ENCODE measurements around the gene TPM2. TPM values are rescaled to one million over a fixed set of nuclear protein-coding genes. Genes with fewer than 3 reads are reported as not detected.

Gene TPM2
- total RNA-seq, 1 experiment from 2014 or later: 207 TPM

DNA sequence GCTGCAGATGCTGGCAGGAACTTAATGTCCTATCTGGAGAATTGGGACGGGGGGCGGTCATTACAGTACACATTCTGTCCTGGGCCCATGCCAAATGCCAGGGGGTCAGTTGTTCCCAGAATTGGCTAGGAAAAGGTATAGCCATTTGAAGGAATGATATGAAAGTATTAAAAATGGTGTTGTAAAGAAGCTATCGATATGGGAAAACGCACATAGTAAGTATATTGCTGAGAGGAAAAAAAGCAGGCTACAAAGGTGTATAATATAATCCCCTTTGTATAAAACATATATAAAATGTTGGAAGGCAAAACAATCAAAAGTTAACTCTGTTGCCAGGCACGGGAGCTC lies 24.3 kb downstream of the TPM2 start:
- POLR2A ChIA-PET: interaction anchor here (0.8 to 4.0 kb wide), 14 partner anchors 9 to 620 kb away, joined by 3 to 29 read pairs (median 4); partner anchors contain the start of genes CA9, CREB3, GBA2 and RGP1
- Mint-ChIP-seq H3K4me3 (ENCODE audit: unreplicated experiment) (peak overlapping the region; percentile 86), H3K27me3 (ENCODE audit: insufficient read depth, unreplicated experiment) (no peaks in the 10 kb centered on the region), H3K27ac (ENCODE audit: low read depth, unreplicated experiment) (no peak overlapping the region), H3K4me1 (ENCODE audit: insufficient read depth, unreplicated experiment) (peaks cover 18% of the 10 kb centered on the region), H3K36me3 (ENCODE audit: insufficient read depth, unreplicated experiment) (peaks cover 20% of the 10 kb centered on the region), H3K9me3 (ENCODE audit: unreplicated experiment) (no peaks in the 10 kb centered on the region)
- intact Hi-C loops (cut with micrococcal nuclease): no loop called here
- no TSS peak for BruUV-seq (replicated peaks)
- CTCF ChIA-PET: interaction anchor here (0.6 to 11.0 kb wide), 8 partner anchors 10 to 148 kb away, joined by 3 to 119 read pairs (median 4); partner anchors contain the start of genes CREB3, GBA2, RGP1 and TLN1
- TF ChIP-seq, protein P1, sequence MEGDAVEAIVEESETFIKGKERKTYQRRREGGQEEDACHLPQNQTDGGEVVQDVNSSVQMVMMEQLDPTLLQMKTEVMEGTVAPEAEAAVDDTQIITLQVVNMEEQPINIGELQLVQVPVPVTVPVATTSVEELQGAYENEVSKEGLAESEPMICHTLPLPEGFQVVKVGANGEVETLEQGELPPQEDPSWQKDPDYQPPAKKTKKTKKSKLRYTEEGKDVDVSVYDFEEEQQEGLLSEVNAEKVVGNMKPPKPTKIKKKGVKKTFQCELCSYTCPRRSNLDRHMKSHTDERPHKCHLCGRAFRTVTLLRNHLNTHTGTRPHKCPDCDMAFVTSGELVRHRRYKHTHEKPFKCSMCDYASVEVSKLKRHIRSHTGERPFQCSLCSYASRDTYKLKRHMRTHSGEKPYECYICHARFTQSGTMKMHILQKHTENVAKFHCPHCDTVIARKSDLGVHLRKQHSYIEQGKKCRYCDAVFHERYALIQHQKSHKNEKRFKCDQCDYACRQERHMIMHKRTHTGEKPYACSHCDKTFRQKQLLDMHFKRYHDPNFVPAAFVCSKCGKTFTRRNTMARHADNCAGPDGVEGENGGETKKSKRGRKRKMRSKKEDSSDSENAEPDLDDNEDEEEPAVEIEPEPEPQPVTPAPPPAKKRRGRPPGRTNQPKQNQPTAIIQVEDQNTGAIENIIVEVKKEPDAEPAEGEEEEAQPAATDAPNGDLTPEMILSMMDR (IDR thresholded peaks at IDR 0.05; ENCODE audit: unreplicated experiment): no peak
- DNase-seq (ENCODE audit: unreplicated experiment): no peak

DNA sequence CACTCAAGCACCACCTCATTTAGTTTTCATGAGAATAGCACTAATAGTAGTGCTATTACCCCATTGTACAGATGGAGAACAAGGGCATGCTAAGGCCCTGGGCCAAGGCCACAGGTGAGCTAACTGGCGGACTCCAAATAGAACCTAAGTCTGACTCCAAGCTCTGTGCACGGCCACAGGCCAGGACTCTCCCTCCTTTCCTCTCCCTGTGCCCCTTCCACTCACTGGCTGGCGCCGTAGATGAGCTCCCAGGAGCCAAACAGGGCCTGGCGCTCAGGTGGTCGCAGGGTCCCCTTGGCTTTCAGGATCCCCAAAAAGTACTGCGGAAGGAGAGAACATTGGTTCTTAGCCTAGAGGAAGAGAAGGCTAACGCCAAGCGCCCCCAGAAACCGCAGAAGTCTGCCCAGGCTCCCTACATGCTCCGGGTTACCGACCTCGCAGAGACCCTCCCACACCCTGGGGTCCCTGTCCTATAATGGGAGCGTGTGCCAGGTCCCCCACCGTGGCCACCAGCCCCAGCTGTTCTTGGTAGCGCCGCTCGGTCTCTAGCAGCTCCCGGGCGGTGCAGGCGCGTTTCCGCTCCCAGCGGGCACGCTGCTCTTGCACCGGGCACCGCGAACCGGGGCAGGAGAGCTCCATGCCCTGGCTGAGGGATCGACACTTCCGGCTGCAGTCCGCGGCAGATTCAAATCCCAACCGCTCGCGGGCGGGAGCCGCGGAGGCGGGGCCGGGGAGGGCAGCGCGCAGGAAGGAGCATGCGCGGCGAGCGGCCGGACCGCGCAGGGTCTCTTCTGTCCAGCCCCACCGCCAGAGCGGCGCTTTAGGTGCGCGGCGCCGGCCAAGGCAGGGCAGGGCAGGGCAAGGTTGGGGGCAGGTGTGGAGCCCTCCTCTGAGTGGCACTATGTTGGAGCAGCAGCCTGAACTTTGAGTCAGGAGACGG lies 24.9 kb downstream of the TPM2 start, which contains the start of gene ARHGEF39:
TSS of gene ARHGEF39 (minus strand) at position 665 of the 940 bp plus-strand sequence. CDS start at position 639, 26 bp downstream.
- peak; percentile 83 for DNase-seq (ENCODE audit: unreplicated experiment)
- POLR2A ChIA-PET: interaction anchor here (0.6 to 4.0 kb wide), 18 partner anchors 9 to 619 kb away, joined by 3 to 29 read pairs (median 4); partner anchors contain the start of genes CA9, CREB3, GBA2 and RGP1
- Mint-ChIP-seq H3K36me3 (ENCODE audit: insufficient read depth, unreplicated experiment) (peaks cover 20% of the 10 kb centered on the region), H3K9me3 (ENCODE audit: unreplicated experiment) (no peaks in the 10 kb centered on the region), H3K4me1 (ENCODE audit: insufficient read depth, unreplicated experiment) (peaks cover 21% of the 10 kb centered on the region), H3K4me3 (ENCODE audit: unreplicated experiment) (peak within 1 kb of the TSS; percentile 86), H3K27me3 (ENCODE audit: insufficient read depth, unreplicated experiment) (no peaks in the 10 kb centered on the region), H3K27ac (ENCODE audit: low read depth, unreplicated experiment) (no peak within 1 kb of the TSS)
- BruUV-seq (replicated peaks): TSS peak; percentile 47
- CTCF ChIA-PET: interaction anchor here (0.6 to 11.0 kb wide), 12 partner anchors 9 to 290 kb away, joined by 3 to 119 read pairs (median 4); partner anchors contain the start of genes CREB3, TLN1 and TPM2
- intact Hi-C loops (cut with micrococcal nuclease): no loop called here
- TF ChIP-seq, protein P1 (IDR thresholded peaks at IDR 0.05; ENCODE audit: unreplicated experiment): no peak

DNA sequence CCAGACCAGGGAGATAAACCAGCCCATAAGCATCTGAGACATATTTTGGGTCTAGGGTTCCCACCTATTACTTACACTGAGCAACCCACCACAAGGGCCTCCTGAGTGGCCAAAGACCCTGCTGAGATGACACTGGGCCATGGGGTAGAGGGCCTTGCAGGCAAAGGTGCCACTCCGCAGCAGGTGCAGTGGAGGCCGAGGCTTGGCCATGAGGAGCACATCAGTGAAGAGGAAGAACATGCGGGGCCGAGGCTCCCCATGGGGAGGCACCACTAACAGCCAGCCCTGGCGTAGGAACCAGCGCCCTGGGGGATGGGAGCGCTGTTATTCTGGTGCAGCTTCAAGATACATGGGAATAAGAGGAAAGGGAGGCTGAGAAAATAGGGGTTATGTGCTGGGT lies 27.3 kb downstream of the TPM2 start:
- POLR2A ChIA-PET: interaction anchor here (0.5 to 2.6 kb wide), 4 partner anchors 8 to 72 kb away, joined by 3 to 16 read pairs (median 4); partner anchors contain the start of genes CREB3, TLN1 and TPM2
- no peak for DNase-seq (ENCODE audit: unreplicated experiment)

More for the DNA sequence above, 27.3 kb downstream of the TPM2 start:
- Mint-ChIP-seq H3K4me1 (ENCODE audit: insufficient read depth, unreplicated experiment) (peaks cover 25% of the 10 kb centered on the region), H3K27ac (ENCODE audit: low read depth, unreplicated experiment) (peak overlapping the region; percentile 74), H3K9me3 (ENCODE audit: unreplicated experiment) (no peaks in the 10 kb centered on the region), H3K4me3 (ENCODE audit: unreplicated experiment) (no peak overlapping the region), H3K27me3 (ENCODE audit: insufficient read depth, unreplicated experiment) (no peaks in the 10 kb centered on the region), H3K36me3 (ENCODE audit: insufficient read depth, unreplicated experiment) (peaks cover 36% of the 10 kb centered on the region)
- TF ChIP-seq, protein P1 (IDR thresholded peaks at IDR 0.05; ENCODE audit: unreplicated experiment): no peak
- BruUV-seq (replicated peaks): no TSS peak
- CTCF ChIA-PET: interaction anchor here (1.1 to 11.0 kb wide), 4 partner anchors 15 to 73 kb away, joined by 3 to 119 read pairs (median 11); partner anchors contain the start of genes CREB3 and TLN1
- intact Hi-C loops (cut with micrococcal nuclease): no loop called here
